ENCODE data around the gene CAMK1D.

The CAMK1D gene

GRCh38 chr10:12572281-12572680, 222.9 kb downstream of the CAMK1D start:
- no peak for ATAC-seq
- TF ChIP-seq CSDC2 (CRISPR knock-in tag; IDR thresholded peaks at IDR 0.05) (no peak), ISL1 (CRISPR knock-in tag; IDR thresholded peaks at IDR 0.05) (no peak), PATZ1 (CRISPR knock-in tag; IDR thresholded peaks at IDR 0.05; ENCODE audit: borderline replicate concordance) (no peak), ZNF565 (CRISPR knock-in tag; conservative IDR thresholded peaks at IDR 0.05; ENCODE audit: low read depth) (no peak), ZNF8 (CRISPR knock-in tag; IDR thresholded peaks at IDR 0.05) (no peak), ZFP30 (CRISPR knock-in tag; IDR thresholded peaks at IDR 0.05) (no peak), PPARA (CRISPR knock-in tag; IDR thresholded peaks at IDR 0.05; ENCODE audit: borderline replicate concordance) (no peak), TCF4 (CRISPR knock-in tag; IDR thresholded peaks at IDR 0.05; ENCODE audit: borderline replicate concordance) (no peak), SNAI2 (CRISPR knock-in tag; IDR thresholded peaks at IDR 0.05) (no peak), ZNF70 (CRISPR knock-in tag; IDR thresholded peaks at IDR 0.05) (no peak), BACH2 (CRISPR knock-in tag; IDR thresholded peaks at IDR 0.05; ENCODE audit: borderline replicate concordance) (no peak), ESRRG (CRISPR knock-in tag; IDR thresholded peaks at IDR 0.05) (no peak)

DNA sequence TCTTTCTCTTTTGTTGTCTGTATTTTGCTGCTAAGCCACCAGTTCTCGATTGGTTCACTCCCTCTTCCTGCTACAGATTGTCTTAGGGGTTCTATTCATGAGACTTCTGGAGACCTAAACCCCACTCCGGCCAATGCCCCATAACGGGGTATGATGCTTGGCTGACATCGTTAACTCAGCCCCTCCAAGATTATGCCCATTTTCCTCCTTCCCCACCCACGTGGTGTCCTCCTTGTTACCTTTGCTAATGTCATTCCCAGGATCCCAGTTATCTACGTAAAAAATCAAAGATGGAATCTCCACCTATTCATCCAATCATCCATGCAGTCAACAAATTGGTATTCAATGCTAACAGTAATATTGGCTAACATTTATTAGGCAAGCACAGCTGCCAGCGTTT, 228.3 kb downstream of the CAMK1D start:
- TF ChIP-seq TCF4 (CRISPR knock-in tag; IDR thresholded peaks at IDR 0.05; ENCODE audit: borderline replicate concordance) (no peak), PATZ1 (CRISPR knock-in tag; IDR thresholded peaks at IDR 0.05; ENCODE audit: borderline replicate concordance) (no peak), CSDC2 (CRISPR knock-in tag; IDR thresholded peaks at IDR 0.05) (no peak), RARB (CRISPR knock-in tag; IDR thresholded peaks at IDR 0.05) (no peak), TSHZ2 (CRISPR knock-in tag; IDR thresholded peaks at IDR 0.05) (no peak), ISL1 (CRISPR knock-in tag; IDR thresholded peaks at IDR 0.05) (no peak), TOX (CRISPR knock-in tag; IDR thresholded peaks at IDR 0.05; ENCODE audit: borderline replicate concordance) (no peak), OSR1 (CRISPR knock-in tag; IDR thresholded peaks at IDR 0.05) (no peak), ARNTL (CRISPR knock-in tag; IDR thresholded peaks at IDR 0.05; ENCODE audit: borderline replicate concordance, low read depth) (no peak), ZNF565 (CRISPR knock-in tag; conservative IDR thresholded peaks at IDR 0.05; ENCODE audit: low read depth) (no peak), ZNF8 (CRISPR knock-in tag; IDR thresholded peaks at IDR 0.05) (no peak), ESRRG (CRISPR knock-in tag; IDR thresholded peaks at IDR 0.05) (no peak), SNAI2 (CRISPR knock-in tag; IDR thresholded peaks at IDR 0.05) (no peak), ZFP30 (CRISPR knock-in tag; IDR thresholded peaks at IDR 0.05) (no peak), BACH2 (CRISPR knock-in tag; IDR thresholded peaks at IDR 0.05; ENCODE audit: borderline replicate concordance) (no peak), PPARA (CRISPR knock-in tag; IDR thresholded peaks at IDR 0.05; ENCODE audit: borderline replicate concordance) (no peak)
- TF ChIP-seq, protein P1, sequence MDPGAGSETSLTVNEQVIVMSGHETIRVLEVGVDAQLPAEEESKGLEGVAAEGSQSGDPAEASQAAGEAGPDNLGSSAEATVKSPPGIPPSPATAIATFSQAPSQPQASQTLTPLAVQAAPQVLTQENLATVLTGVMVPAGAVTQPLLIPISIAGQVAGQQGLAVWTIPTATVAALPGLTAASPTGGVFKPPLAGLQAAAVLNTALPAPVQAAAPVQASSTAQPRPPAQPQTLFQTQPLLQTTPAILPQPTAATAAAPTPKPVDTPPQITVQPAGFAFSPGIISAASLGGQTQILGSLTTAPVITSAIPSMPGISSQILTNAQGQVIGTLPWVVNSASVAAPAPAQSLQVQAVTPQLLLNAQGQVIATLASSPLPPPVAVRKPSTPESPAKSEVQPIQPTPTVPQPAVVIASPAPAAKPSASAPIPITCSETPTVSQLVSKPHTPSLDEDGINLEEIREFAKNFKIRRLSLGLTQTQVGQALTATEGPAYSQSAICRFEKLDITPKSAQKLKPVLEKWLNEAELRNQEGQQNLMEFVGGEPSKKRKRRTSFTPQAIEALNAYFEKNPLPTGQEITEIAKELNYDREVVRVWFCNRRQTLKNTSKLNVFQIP (CRISPR knock-in tag; IDR thresholded peaks at IDR 0.05; ENCODE audit: borderline replicate concordance, low read depth) = no peak
- TF ChIP-seq, protein P2, sequence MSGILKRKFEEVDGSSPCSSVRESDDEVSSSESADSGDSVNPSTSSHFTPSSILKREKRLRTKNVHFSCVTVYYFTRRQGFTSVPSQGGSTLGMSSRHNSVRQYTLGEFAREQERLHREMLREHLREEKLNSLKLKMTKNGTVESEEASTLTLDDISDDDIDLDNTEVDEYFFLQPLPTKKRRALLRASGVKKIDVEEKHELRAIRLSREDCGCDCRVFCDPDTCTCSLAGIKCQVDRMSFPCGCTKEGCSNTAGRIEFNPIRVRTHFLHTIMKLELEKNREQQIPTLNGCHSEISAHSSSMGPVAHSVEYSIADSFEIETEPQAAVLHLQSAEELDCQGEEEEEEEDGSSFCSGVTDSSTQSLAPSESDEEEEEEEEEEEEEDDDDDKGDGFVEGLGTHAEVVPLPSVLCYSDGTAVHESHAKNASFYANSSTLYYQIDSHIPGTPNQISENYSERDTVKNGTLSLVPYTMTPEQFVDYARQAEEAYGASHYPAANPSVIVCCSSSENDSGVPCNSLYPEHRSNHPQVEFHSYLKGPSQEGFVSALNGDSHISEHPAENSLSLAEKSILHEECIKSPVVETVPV (CRISPR knock-in tag; IDR thresholded peaks at IDR 0.05) = no peak
- no peak for ATAC-seq

Data from SK-N-SH treated with all-trans-retinoic acid at 6 μM for 48 hours (cell line).